NB4 (cell line): ENCODE data around the gene ROPN1.

ENCODE experiments used
- DNase-seq: peaks from one replicate; pipeline ENCODE4 v3.0.0; 2010; ENCODE audit warnings: low read depth
- H3K4me3 ChIP-seq: one replicate; pipeline ENCODE4 v1.5.1; 2011; ENCODE audit warnings: mild to moderate bottlenecking, low read depth, low read length, moderate library complexity
- CTCF ChIP-seq: IDR thresholded peaks from one replicate; pipeline ENCODE4 v1.5.1; 2012; ENCODE audit warnings: low read depth, low read length
- MAX ChIP-seq: IDR thresholded peaks from 2 replicates; pipeline ENCODE4 v1.6.1; 2011; ENCODE audit warnings: low read depth, low read length
- MYC ChIP-seq: IDR thresholded peaks from 2 replicates; pipeline ENCODE4 v1.6.1; 2011; ENCODE audit warnings: low read depth, low read length
- POLR2A ChIP-seq: IDR thresholded peaks from 2 replicates; pipeline ENCODE4 v1.6.1; 2011; ENCODE audit warnings: mild to moderate bottlenecking; ENCODE audit not compliant: insufficient read length; ENCODE audit errors: extremely low read depth

The ROPN1 gene

DNA sequence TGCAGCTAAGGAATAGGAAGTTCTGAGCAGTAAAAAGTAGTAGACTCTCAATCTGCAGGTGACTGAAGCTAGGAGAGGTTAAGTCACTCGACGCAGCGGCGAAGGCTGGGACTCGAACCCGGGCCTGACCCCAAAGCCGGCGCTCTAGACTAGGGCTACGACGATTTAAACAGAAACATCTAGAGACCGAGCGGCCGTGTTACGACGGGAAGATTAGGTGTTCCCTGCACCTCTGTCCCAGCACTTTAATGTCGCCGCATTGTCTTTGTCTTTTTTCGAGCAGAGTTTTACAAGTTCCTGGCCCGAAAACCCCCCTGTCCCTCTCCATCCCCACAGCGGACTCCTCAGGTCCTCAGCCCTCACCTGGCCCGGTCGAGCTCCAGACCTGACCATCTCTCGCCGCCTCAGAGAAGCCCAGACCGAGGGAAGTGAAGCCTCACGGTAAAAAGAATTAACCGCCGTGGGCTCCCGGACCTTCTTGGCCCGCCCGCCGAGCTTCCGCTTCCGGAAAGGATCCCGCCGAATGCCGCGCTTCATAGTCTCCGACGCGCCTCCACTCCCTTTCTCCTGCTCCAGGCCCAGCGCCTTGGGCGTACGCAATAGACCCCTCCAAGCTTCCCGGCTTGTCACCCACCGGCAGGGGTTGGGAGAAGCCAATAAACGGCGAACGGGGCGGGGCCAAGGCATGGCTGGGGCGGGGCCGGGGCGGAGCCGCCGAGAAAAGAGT lies 31.0 kb downstream of the ROPN1 start, which contains the start of gene CCDC14:
Gene CCDC14, minus strand, starts transcription at position 449 of the 727 bp plus-strand sequence. Its CDS starts 56 bp downstream, at position 393.
- peak; percentile 95 for DNase-seq
- H3K4me3 ChIP-seq, result peak within 1 kb of the TSS; percentile 94
- TF ChIP-seq POLR2A (peak; percentile 57), MAX (0 out of 2 replicates have a peak, but pooled peaks have one; percentile 23), CTCF (no peak), MYC (no peak)

GRCh38 chr3:123953735-123954134 lies 38.2 kb downstream of the ROPN1 start:
- no peak for DNase-seq
- TF ChIP-seq CTCF (no peak), MYC (no peak), POLR2A (no peak)

GRCh38 chr3:123952844-123953520 lies 38.9 kb downstream of the ROPN1 start:
- DNase-seq, result no peak
- TF ChIP-seq POLR2A, result no peak
- no peak for TF ChIP-seq MAX
- no peak for TF ChIP-seq MYC
- no peak for TF ChIP-seq CTCF
- H3K4me3 ChIP-seq, result no peak overlapping the region

More at GRCh38 chr3:123953735-123954134, 38.2 kb downstream of the ROPN1 start:
- H3K4me3 ChIP-seq, result no peak overlapping the region

GRCh38 chr3:123951522-123952447 lies 40.1 kb downstream of the ROPN1 start:
- H3K4me3 ChIP-seq, result no peak overlapping the region
- no peak for DNase-seq
- no peak for TF ChIP-seq POLR2A

DNA sequence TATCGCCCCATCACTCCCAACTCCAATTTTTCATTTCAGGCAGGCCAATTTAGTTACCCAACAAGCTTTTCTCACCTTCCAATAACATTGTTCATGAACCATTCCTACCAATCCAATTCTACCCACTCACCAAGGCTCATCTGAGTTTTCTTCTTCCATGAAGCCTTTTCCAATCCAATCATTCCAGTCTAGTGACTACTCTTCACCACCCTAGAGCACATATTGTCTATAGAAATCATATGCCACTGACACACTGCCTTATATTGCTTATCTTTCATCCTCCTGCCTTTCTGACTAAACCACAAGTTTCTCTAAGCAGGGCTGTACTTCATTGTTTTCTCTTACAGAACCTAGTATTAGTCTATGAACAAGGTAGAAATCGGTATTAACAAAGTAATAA lies 42.3 kb downstream of the ROPN1 start:
- TF ChIP-seq MYC (no peak), MAX (no peak), POLR2A (no peak), CTCF (no peak)
- no peak overlapping the region for H3K4me3 ChIP-seq
- DNase-seq, result no peak

GRCh38 chr3:123948449-123948848 lies 43.5 kb downstream of the ROPN1 start:
- no peak overlapping the region for H3K4me3 ChIP-seq
- DNase-seq, result no peak
- TF ChIP-seq POLR2A, result no peak
- TF ChIP-seq MAX, result no peak
- TF ChIP-seq MYC, result no peak
- no peak for TF ChIP-seq CTCF
